Nephron (organoid): ENCODE measurements around the gene PROB1.
"Not testable (repeated sequence)": the region's sequence is repeated elsewhere in the genome, so short reads cannot be mapped to it uniquely, and the experiment has no call there.

Experiments used
- H3K27ac Mint-ChIP-seq, 3 experiments: 2 replicates each; pipeline ENCODE4 v1.8.0; 2020; ENCODE audit warnings: mixed read lengths in 3 of 3, mild to moderate bottlenecking in 2 of 3, moderate library complexity in 1 of 3
- H3K27me3 Mint-ChIP-seq: 2 replicates; pipeline ENCODE4 v1.8.0; 2021; ENCODE audit warnings: low read depth, mild to moderate bottlenecking, moderate library complexity, mixed read lengths
- H3K36me3 Mint-ChIP-seq: 2 replicates; pipeline ENCODE4 v1.8.0; 2020; ENCODE audit warnings: low read depth, mixed read lengths
- H3K4me1 Mint-ChIP-seq: 2 replicates; pipeline ENCODE4 v1.8.0; 2020; ENCODE audit warnings: mixed read lengths
- H3K4me3 Mint-ChIP-seq, 3 experiments: 2 replicates each; pipeline ENCODE4 v1.8.0; 2020; ENCODE audit warnings: mild to moderate bottlenecking in 3 of 3, mixed read lengths in 3 of 3, moderate library complexity in 2 of 3
- H3K9me3 Mint-ChIP-seq: 2 replicates; pipeline ENCODE4 v1.8.0; 2020; ENCODE audit warnings: mixed read lengths
- CTCF ChIP-seq, 3 experiments: fragments of 200-600 bp; sonication (generic); IDR thresholded peaks; one replicate each; pipeline ENCODE4 v1.5.0; 2021; ENCODE audit warnings: antibody characterized with exemption in 3 of 3; ENCODE audit not compliant: unreplicated experiment in 3 of 3

PROB1 gene

DNA sequence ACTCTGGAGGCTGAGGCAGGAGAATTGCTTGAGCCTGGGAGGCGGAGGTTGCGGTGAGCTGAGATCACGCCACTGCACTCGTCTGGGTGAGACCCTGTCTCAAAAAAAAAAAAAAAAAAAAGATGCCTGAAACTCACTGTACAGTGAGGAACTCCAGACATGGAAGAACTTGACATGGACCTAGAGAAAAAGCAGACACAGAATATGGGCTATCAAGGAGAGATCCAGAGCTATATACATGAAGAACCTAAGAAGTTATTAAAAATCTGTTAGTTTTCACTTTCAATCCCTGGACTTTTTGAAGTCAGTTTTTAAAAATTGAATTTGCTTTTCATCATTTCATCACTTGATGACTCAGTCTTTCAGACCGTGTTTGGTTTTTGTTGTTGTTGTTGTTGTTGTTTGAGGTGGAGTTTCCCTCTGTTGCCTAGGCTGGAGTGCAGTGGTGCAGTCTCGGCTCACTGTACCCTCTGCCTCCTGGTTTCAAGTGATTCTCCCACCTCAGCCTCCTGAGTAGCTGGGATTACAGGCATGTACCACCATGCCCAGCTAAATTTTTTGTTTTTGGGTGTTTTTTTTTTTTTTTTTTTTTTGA is 33.0 kb downstream of the PROB1 start:
- Mint-ChIP-seq H3K27me3 (peaks cover 4% of the 10 kb centered on the region), H3K36me3 (peaks cover 61% of the 10 kb centered on the region), H3K4me1 (peaks cover 16% of the 10 kb centered on the region), H3K4me3 (no peak overlapping the region), H3K9me3 (no peaks in the 10 kb centered on the region), H3K27ac (no peak overlapping the region)
- TF ChIP-seq CTCF (IDR thresholded peaks at IDR 0.05; ENCODE audit: unreplicated experiment in 3 of 3) = no peak

- no peak overlapping the region for H3K27ac Mint-ChIP-seq
- no peak overlapping the region for H3K4me3 Mint-ChIP-seq
- no peak for TF ChIP-seq CTCF (IDR thresholded peaks at IDR 0.05; ENCODE audit: unreplicated experiment in 3 of 3)
- H3K36me3 Mint-ChIP-seq = peaks cover 57% of the 10 kb centered on the region
- H3K9me3 Mint-ChIP-seq = no peaks in the 10 kb centered on the region
- peaks cover 16% of the 10 kb centered on the region for H3K4me1 Mint-ChIP-seq
- H3K27me3 Mint-ChIP-seq = peaks cover 4% of the 10 kb centered on the region
Measured at GRCh38 chr5:139360384-139360783, 34.5 kb downstream of the PROB1 start.

GRCh38 chr5:139358064-139358463 is 36.8 kb downstream of the PROB1 start:
- Mint-ChIP-seq H3K27me3 (peaks cover 4% of the 10 kb centered on the region), H3K4me3 (no peak overlapping the region), H3K9me3 (peaks cover 7% of the 10 kb centered on the region), H3K36me3 (peaks cover 55% of the 10 kb centered on the region), H3K4me1 (peaks cover 15% of the 10 kb centered on the region), H3K27ac (no peak overlapping the region)
- TF ChIP-seq CTCF (IDR thresholded peaks at IDR 0.05; ENCODE audit: unreplicated experiment in 3 of 3) = no peak

DNA sequence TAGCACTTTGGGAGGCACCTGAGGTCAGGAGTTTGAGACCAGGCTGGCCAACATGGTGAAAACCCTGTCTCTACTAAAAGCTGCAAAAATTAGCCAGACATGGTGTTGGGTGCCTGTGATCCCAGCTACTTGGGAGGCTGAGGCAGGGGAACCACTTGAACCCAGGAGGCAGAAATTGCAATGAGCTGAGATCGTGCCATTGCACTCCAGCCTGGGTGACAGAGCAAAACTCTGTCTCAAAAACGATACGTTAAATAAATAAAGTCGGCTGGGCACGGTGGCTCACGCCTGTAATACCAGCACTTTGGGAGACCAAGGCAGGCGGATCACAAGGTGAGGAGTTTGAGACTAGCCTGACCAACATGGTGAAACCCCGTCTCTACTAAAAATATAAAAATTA is 39.0 kb downstream of the PROB1 start:
- Mint-ChIP-seq H3K36me3 (peaks cover 65% of the 10 kb centered on the region), H3K4me1 (peaks cover 25% of the 10 kb centered on the region)
- not testable (repeated sequence) for H3K27ac Mint-ChIP-seq, H3K27me3 Mint-ChIP-seq, H3K4me3 Mint-ChIP-seq, H3K9me3 Mint-ChIP-seq

DNA sequence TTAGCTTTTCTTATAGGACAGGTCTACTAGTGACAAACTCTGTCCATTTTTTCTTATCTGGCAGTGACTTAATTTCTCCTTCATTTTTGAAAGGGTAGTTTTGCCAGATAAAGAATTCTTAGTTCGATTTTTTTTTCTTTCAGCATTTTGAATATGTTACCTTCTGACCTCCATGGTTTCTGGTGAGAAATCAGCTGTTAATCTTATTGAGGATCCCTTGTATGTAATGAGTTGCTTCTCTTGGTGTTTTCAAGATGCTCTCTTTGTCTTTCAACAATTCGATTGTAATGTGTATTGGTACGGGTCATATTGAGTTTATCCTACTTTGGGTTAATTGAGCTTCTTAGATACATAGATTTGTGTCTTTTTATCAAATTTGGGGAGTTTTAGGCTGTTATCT is 40.7 kb downstream of the PROB1 start:
- TF ChIP-seq CTCF (IDR thresholded peaks at IDR 0.05; ENCODE audit: unreplicated experiment in 3 of 3) = no peak
- Mint-ChIP-seq H3K9me3 (peaks cover 7% of the 10 kb centered on the region), H3K27me3 (peaks cover 4% of the 10 kb centered on the region), H3K4me1 (peaks cover 25% of the 10 kb centered on the region), H3K4me3 (no peak overlapping the region), H3K27ac (peak overlapping the region in 2 of 3 experiments; percentile 57 to 78), H3K36me3 (peaks cover 62% of the 10 kb centered on the region)

DNA sequence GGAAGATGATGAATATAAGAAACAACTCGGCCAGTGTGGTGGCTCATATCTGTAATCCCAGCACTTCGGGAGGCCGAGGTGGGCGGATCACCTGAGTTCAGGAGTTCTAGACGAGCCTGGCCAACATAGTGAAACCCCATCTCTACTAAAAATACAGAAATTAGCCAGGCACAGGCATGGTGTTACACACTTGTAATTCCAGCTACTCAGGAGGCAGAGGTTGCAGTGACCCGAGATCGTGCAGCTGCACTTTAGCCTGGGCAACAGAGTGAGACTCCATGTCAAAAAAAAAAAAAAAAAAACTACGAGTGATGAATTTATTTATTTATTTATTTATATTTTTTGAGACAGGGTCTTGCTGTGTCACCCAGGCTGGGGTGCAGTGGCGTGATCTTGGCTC is 47.0 kb downstream of the PROB1 start:
- not testable (repeated sequence) for H3K9me3 Mint-ChIP-seq, H3K27ac Mint-ChIP-seq
- peaks cover 40% of the 10 kb centered on the region for H3K4me1 Mint-ChIP-seq

DNA sequence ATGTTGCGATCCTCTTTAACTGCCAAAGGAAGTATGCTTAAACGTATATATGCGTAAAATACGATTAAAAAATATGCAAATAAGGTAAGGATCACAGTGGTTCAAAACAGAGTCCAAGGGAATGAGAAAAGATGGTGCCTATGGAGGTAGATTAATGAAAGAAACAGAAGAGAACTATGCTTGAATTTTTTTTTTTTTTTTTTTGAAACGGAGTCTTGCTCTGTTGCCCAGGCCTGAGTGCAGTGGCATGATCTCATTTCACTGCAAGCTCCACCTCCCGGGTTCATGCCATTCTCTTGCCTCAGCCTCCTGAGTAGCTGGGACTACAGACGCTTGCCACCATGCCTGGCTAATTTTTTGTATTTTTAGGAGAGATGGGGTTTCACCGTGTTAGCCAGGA is 49.5 kb downstream of the PROB1 start:
- Mint-ChIP-seq H3K4me3 (peak overlapping the region; percentile 13 to 91 (median 49)), H3K36me3 (peaks cover 49% of the 10 kb centered on the region), H3K4me1 (peaks cover 40% of the 10 kb centered on the region)
- not testable (repeated sequence) for H3K9me3 Mint-ChIP-seq, H3K27ac Mint-ChIP-seq, H3K27me3 Mint-ChIP-seq

More for the DNA sequence above, 47.0 kb downstream of the PROB1 start:
- H3K27me3 Mint-ChIP-seq, H3K4me3 Mint-ChIP-seq: not testable (repeated sequence)
- H3K36me3 Mint-ChIP-seq = peaks cover 63% of the 10 kb centered on the region
